Loucy (cell line): Measurements from ENCODE around the gene ADGRE1.

Experiments used
- H2AFZ ChIP-seq: fragments of 200-600 bp; sonication (generic); 2 replicates; pipeline ENCODE4 v1.6.0; 2016; ENCODE audit warnings: antibody characterized with exemption, mild to moderate bottlenecking, low read length, moderate library complexity
- H3F3A ChIP-seq: fragments of 200-600 bp; 2 replicates; pipeline ENCODE4 v1.6.0; 2016; ENCODE audit warnings: antibody characterized with exemption, low read depth, mild to moderate bottlenecking
- H3K27me3 ChIP-seq: fragments of 200-600 bp; sonication (generic); 2 replicates; pipeline ENCODE4 v1.6.1; 2014; ENCODE audit warnings: low read length, mild to moderate bottlenecking; ENCODE audit not compliant: insufficient read depth, poor library complexity, severe bottlenecking
- H3K36me3 ChIP-seq: fragments of 200-600 bp; sonication (generic); 2 replicates; pipeline ENCODE4 v1.6.1; 2016; ENCODE audit warnings: low read length; ENCODE audit not compliant: insufficient read depth
- H3K4me1 ChIP-seq: fragments of 200-600 bp; sonication (generic); 2 replicates; pipeline ENCODE4 v1.5.1; 2014; ENCODE audit warnings: low read length, mild to moderate bottlenecking; ENCODE audit not compliant: insufficient read depth, poor library complexity, severe bottlenecking
- H3K4me2 ChIP-seq: fragments of 200-600 bp; sonication (generic); 2 replicates; pipeline ENCODE4 v1.6.0; 2014; ENCODE audit warnings: antibody characterized with exemption, low read length, low read depth, mild to moderate bottlenecking; ENCODE audit not compliant: poor library complexity, severe bottlenecking
- H3K4me3 ChIP-seq: fragments of 200-600 bp; sonication (generic); 2 replicates; pipeline ENCODE4 v1.5.1; 2014; ENCODE audit warnings: low read length, mild to moderate bottlenecking, mixed read lengths; ENCODE audit not compliant: poor library complexity, severe bottlenecking
- H3K79me2 ChIP-seq: fragments of 200-600 bp; sonication (generic); 2 replicates; pipeline ENCODE4 v1.6.1; 2014; ENCODE audit warnings: low read length; ENCODE audit not compliant: insufficient read depth
- H3K9ac ChIP-seq: fragments of 200-600 bp; sonication (generic); 2 replicates; pipeline ENCODE4 v1.6.0; 2014; ENCODE audit warnings: mild to moderate bottlenecking, low read depth, low read length, moderate library complexity; ENCODE audit not compliant: poor library complexity, severe bottlenecking
- H3K9me2 ChIP-seq: fragments of 200-600 bp; sonication (generic); replicated peaks from 2 replicates; pipeline ENCODE4 v1.6.1; 2016; ENCODE audit warnings: low read depth, low read length, mixed read lengths
- H3K9me3 ChIP-seq: fragments of 200-600 bp; sonication (generic); 2 replicates; pipeline ENCODE4 v1.6.1; 2014; ENCODE audit warnings: mild to moderate bottlenecking, antibody characterized with exemption, low read length, low read depth; ENCODE audit not compliant: insufficient read depth
- H4K20me1 ChIP-seq: fragments of 200-600 bp; sonication (generic); 2 replicates; pipeline ENCODE4 v1.6.0; 2014; ENCODE audit warnings: antibody characterized with exemption, low read length, mild to moderate bottlenecking; ENCODE audit not compliant: insufficient read depth, poor library complexity, severe bottlenecking
- EZH2phosphoT487 ChIP-seq: fragments of 200-600 bp; IDR thresholded peaks from 2 replicates; pipeline ENCODE4 v1.6.1; 2018; ENCODE audit warnings: antibody characterized with exemption, mild to moderate bottlenecking, moderate library complexity, borderline replicate concordance
- TF ChIP-seq, protein P1 (sequence below): fragments of 200-600 bp; sonication (generic); conservative IDR thresholded peaks from 2 replicates; pipeline ENCODE4 v1.5.1; 2014; ENCODE audit warnings: mild to moderate bottlenecking, antibody characterized with exemption, low read length

Gene ADGRE1

DNA sequence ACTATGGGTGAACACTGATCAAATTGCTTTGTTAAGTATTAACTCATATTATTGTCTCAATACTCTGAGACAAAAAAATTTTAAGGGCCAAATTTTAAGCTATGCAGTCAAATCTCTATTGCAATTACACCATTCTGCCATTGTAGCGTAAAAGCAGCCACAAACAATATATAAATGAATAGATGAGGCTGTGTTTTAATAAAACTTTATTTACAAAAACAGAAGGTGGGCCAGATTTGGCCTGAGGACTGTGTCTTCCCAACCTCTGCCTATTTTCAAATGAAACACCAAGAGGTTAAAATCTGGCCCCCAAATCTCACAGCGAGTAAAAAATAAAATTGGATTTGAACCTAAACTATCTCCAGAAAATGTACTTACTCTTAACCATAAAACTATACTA is 82.1 kb downstream of the ADGRE1 start:
- H4K20me1 ChIP-seq, result no peaks in the 10 kb centered on the region
- peaks cover 5% of the 10 kb centered on the region for H3K27me3 ChIP-seq
- H3K4me3 ChIP-seq, result no peak overlapping the region
- no peak overlapping the region for H3K9ac ChIP-seq
- H3K79me2 ChIP-seq, result no peaks in the 10 kb centered on the region
- H2AFZ ChIP-seq, result no peak overlapping the region
- no peaks in the 10 kb centered on the region for H3F3A ChIP-seq
- no peak overlapping the region for H3K4me2 ChIP-seq
- TF ChIP-seq, protein P1, sequence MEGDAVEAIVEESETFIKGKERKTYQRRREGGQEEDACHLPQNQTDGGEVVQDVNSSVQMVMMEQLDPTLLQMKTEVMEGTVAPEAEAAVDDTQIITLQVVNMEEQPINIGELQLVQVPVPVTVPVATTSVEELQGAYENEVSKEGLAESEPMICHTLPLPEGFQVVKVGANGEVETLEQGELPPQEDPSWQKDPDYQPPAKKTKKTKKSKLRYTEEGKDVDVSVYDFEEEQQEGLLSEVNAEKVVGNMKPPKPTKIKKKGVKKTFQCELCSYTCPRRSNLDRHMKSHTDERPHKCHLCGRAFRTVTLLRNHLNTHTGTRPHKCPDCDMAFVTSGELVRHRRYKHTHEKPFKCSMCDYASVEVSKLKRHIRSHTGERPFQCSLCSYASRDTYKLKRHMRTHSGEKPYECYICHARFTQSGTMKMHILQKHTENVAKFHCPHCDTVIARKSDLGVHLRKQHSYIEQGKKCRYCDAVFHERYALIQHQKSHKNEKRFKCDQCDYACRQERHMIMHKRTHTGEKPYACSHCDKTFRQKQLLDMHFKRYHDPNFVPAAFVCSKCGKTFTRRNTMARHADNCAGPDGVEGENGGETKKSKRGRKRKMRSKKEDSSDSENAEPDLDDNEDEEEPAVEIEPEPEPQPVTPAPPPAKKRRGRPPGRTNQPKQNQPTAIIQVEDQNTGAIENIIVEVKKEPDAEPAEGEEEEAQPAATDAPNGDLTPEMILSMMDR, result no peak
- TF ChIP-seq EZH2phosphoT487, result no peak
- H3K9me3 ChIP-seq, result no peaks in the 10 kb centered on the region
- H3K4me1 ChIP-seq, result no peaks in the 10 kb centered on the region
- H3K9me2 ChIP-seq, result no peaks in the 10 kb centered on the region
- H3K36me3 ChIP-seq, result no peaks in the 10 kb centered on the region

DNA sequence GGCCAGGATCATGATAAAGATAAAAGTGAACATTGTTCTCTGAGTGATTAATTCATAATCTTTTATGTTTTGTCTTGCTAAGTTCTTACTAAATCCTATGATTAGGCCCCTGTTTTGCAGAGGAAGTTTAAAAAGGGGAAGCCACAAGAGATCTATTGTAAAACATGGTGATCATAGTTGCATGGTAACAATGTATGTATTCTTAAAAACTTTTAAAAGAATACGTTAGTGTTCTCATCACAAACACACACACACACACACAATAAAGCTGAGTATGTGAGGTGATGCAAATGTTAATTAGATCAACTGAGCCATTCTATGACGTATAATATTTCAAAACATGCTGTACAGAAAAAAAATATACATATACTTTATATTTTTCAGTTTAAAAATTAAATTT is 82.6 kb downstream of the ADGRE1 start:
- no peak for TF ChIP-seq EZH2phosphoT487
- TF ChIP-seq, protein P1, result no peak
- Histone ChIP-seq H3K36me3 (no peaks in the 10 kb centered on the region), H3K9me3 (no peaks in the 10 kb centered on the region), H3F3A (no peaks in the 10 kb centered on the region), H3K4me1 (no peaks in the 10 kb centered on the region), H3K4me3 (no peak overlapping the region), H3K4me2 (no peak overlapping the region), H2AFZ (no peak overlapping the region), H3K9me2 (no peaks in the 10 kb centered on the region), H3K79me2 (no peaks in the 10 kb centered on the region), H4K20me1 (no peaks in the 10 kb centered on the region), H3K27me3 (peaks cover 5% of the 10 kb centered on the region), H3K9ac (no peak overlapping the region)

DNA sequence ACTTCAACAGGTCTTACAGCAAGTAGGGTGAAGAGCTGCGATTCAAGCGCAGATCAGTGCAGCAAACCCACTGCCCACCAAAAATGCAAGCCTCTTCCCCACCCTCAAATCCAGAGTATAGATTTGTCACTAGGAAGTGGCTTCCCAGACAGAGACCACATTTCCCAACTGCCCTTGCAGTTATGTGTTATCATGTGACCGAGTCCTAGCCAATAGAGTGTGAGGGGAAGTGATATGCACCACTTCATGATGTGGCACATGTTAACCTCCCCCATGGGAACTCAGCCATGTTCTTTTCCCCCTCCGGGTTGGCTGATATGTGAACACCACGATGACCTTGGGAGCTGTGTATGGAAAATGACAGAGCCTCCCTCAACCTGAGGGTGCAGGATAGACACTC is 83.1 kb downstream of the ADGRE1 start:
- H4K20me1 ChIP-seq, result no peaks in the 10 kb centered on the region
- H3K36me3 ChIP-seq, result no peaks in the 10 kb centered on the region
- H3K79me2 ChIP-seq, result no peaks in the 10 kb centered on the region
- no peaks in the 10 kb centered on the region for H3K9me2 ChIP-seq
- no peak overlapping the region for H3K4me2 ChIP-seq
- peaks cover 5% of the 10 kb centered on the region for H3K27me3 ChIP-seq
- peak overlapping the region; percentile 67; the same call in 1 of the 2 replicates for H2AFZ ChIP-seq
- no peak for TF ChIP-seq EZH2phosphoT487
- TF ChIP-seq, protein P1, result no peak
- H3K4me3 ChIP-seq, result no peak overlapping the region
- H3K9me3 ChIP-seq, result no peaks in the 10 kb centered on the region
- no peak overlapping the region for H3K9ac ChIP-seq
- H3F3A ChIP-seq, result no peaks in the 10 kb centered on the region
- H3K4me1 ChIP-seq, result no peaks in the 10 kb centered on the region
